Ishikawa (cell line): Measurements from ENCODE around the gene STEAP3.

Experiments used
- CEBPB ChIP-seq: IDR thresholded peaks from 2 replicates; pipeline ENCODE4 v1.6.1; 2012
- CREB1 ChIP-seq: IDR thresholded peaks from 2 replicates; pipeline ENCODE4 v1.6.1; 2012; ENCODE audit warnings: low read depth
- EGR1 ChIP-seq: IDR thresholded peaks from 2 replicates; pipeline ENCODE4 v1.6.1; 2012
- EP300 ChIP-seq: IDR thresholded peaks from 2 replicates; pipeline ENCODE4 v1.6.1; 2012; ENCODE audit warnings: borderline replicate concordance
- FOXM1 ChIP-seq: IDR thresholded peaks from 2 replicates; pipeline ENCODE4 v1.6.1; 2012; ENCODE audit warnings: low read depth, borderline replicate concordance
- MAX ChIP-seq: IDR thresholded peaks from 2 replicates; pipeline ENCODE4 v1.6.1; 2012
- NFIC ChIP-seq: IDR thresholded peaks from 2 replicates; pipeline ENCODE4 v1.6.1; 2012
- RAD21 ChIP-seq: IDR thresholded peaks from 2 replicates; pipeline ENCODE4 v1.6.1; 2012; ENCODE audit warnings: low read depth
- REST ChIP-seq: IDR thresholded peaks from 2 replicates; pipeline ENCODE4 v1.6.1; 2012; ENCODE audit warnings: low read depth, mild to moderate bottlenecking
- TAF1 ChIP-seq: IDR thresholded peaks from 2 replicates; pipeline ENCODE4 v1.6.1; 2012; ENCODE audit warnings: low read depth, mild to moderate bottlenecking
- TCF12 ChIP-seq: IDR thresholded peaks from 2 replicates; pipeline ENCODE4 v1.6.1; 2012; ENCODE audit warnings: low read depth
- TEAD4 ChIP-seq: IDR thresholded peaks from 2 replicates; pipeline ENCODE4 v1.6.1; 2012
- USF1 ChIP-seq: IDR thresholded peaks from 2 replicates; pipeline ENCODE4 v1.6.1; 2012
- YY1 ChIP-seq: IDR thresholded peaks from 2 replicates; pipeline ENCODE4 v1.6.1; 2012; ENCODE audit warnings: low read depth
- ZBTB7A ChIP-seq: IDR thresholded peaks from 2 replicates; pipeline ENCODE4 v1.6.1; 2012; ENCODE audit warnings: low read depth

STEAP3 gene

GRCh38 chr2:119181391-119181790, 42.2 kb upstream of the STEAP3 start:
- no peak for TF ChIP-seq TEAD4
- TF ChIP-seq RAD21, result no peak
- TF ChIP-seq NFIC, result no peak
- TF ChIP-seq USF1, result no peak
- no peak for TF ChIP-seq TAF1
- TF ChIP-seq MAX, result no peak
- no peak for TF ChIP-seq REST
- no peak for TF ChIP-seq CREB1
- TF ChIP-seq TCF12, result no peak
- TF ChIP-seq YY1, result no peak
- no peak for TF ChIP-seq CEBPB
- TF ChIP-seq EP300, result no peak
- TF ChIP-seq ZBTB7A, result no peak
- no peak for TF ChIP-seq FOXM1
- TF ChIP-seq EGR1, result no peak

GRCh38 chr2:119181791-119182445, 41.7 kb upstream of the STEAP3 start:
- TF ChIP-seq TCF12 (no peak), RAD21 (no peak), USF1 (no peak), FOXM1 (no peak), CREB1 (no peak), TAF1 (no peak), REST (no peak), YY1 (no peak), ZBTB7A (no peak), NFIC (no peak), TEAD4 (no peak), MAX (no peak), CEBPB (no peak), EP300 (no peak), EGR1 (no peak)

GRCh38 chr2:119184512-119184911, 39.1 kb upstream of the STEAP3 start:
- TF ChIP-seq EGR1 (no peak), TEAD4 (no peak), REST (no peak), NFIC (no peak), ZBTB7A (no peak), TCF12 (no peak), MAX (no peak)

- TF ChIP-seq TAF1 (no peak), NFIC (no peak)
These were observed 33.1 kb upstream of the STEAP3 start for GRCh38 chr2:119190321-119191111.
